Neural crest cell (in vitro differentiated cells): ENCODE results near the gene CPPED1. TPM values are rescaled to one million over a fixed set of nuclear protein-coding genes. Genes with fewer than 3 reads are reported as not detected.
"Not testable (repeated sequence)": the region's sequence is repeated elsewhere in the genome, so short reads cannot be mapped to it uniquely, and the experiment has no call there.

ENCODE experiments used
- DNase-seq: peaks from one replicate; pipeline ENCODE4 v3.0.0; 2021; ENCODE audit warnings: low read depth, mixed read lengths, low spot score
- H3K27ac Mint-ChIP-seq: one replicate; pipeline ENCODE4 v1.8.0; 2021; ENCODE audit warnings: mild to moderate bottlenecking, mixed read lengths; ENCODE audit not compliant: unreplicated experiment
- H3K27me3 Mint-ChIP-seq: 2 replicates; pipeline ENCODE4 v1.8.0; 2021; ENCODE audit warnings: low read depth, mild to moderate bottlenecking, mixed read lengths
- H3K36me3 Mint-ChIP-seq: 2 replicates; pipeline ENCODE4 v1.8.0; 2021; ENCODE audit warnings: low read depth, mild to moderate bottlenecking, mixed read lengths
- H3K4me1 Mint-ChIP-seq: 2 replicates; pipeline ENCODE4 v1.8.0; 2021; ENCODE audit warnings: mixed read lengths
- H3K4me3 Mint-ChIP-seq: one replicate; pipeline ENCODE4 v1.8.0; 2021; ENCODE audit warnings: mild to moderate bottlenecking, mixed read lengths
- H3K9me3 Mint-ChIP-seq: 2 replicates; pipeline ENCODE4 v1.8.0; 2021; ENCODE audit warnings: mixed read lengths
- total RNA-seq: library from RNA; stranded (reverse); gene quantifications from 2 replicates; pipeline ENCODE4 v1.2.1, GENCODE V29; 2021
- TF ChIP-seq, protein P1 (sequence below): fragments of 200-600 bp; sonication (generic); conservative IDR thresholded peaks from 2 replicates; pipeline ENCODE4 v1.5.0; 2021; ENCODE audit warnings: antibody characterized with exemption, mild to moderate bottlenecking

CPPED1 gene
- total RNA-seq, 1 donor from 2014 or later = 6.9 TPM

DNA sequence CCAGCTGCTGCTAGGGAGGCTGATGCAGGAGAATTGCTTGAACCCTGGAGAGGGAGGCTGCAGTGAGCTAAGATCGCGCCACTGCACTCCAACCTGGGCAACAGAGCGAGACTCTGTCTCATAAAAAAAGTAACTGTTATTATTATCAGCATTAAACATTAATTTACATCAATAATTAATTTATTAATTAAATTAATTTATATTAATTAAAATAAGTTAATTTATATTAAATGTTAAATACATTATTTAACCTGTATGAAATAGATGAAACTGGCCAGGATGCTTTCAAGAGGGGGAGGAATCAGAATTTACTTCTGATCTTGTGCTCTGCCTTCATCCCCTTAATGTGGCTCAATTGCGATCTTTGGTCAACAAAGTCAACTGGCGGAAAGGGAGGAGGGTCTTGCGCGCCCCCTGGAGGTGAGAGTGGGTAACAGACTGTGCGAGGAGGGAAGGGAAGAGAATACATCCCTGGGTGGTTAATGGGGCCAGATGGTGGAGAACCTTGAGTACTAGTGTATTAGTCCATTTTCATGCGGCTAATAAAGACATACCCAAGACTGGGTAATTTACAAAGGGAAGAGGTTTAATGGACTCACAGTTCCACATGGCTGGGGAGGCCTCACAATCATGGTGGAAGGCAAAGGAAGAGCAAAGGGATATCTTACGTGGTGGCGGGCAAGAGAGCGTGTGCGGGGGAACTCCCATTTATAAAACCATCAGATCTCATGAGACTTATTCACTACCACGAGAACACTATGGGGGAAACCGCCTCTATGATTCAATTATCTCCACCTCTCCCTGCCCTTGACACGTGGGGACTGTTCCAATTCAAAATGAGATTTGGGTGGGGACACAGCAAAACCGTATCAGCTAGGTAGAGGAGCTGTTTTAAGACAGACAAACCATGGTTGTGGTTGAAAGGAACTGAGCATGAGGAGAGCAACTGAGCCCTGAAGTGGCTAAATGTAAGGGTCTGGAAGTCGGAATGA lies 15.7 kb upstream of the CPPED1 start:
- Mint-ChIP-seq H3K27me3 (peaks cover 3% of the 10 kb centered on the region), H3K27ac (no peak overlapping the region), H3K4me3 (no peak overlapping the region), H3K4me1 (no peaks in the 10 kb centered on the region), H3K9me3 (peaks cover 4% of the 10 kb centered on the region), H3K36me3 (no peaks in the 10 kb centered on the region)
- TF ChIP-seq, protein P1, sequence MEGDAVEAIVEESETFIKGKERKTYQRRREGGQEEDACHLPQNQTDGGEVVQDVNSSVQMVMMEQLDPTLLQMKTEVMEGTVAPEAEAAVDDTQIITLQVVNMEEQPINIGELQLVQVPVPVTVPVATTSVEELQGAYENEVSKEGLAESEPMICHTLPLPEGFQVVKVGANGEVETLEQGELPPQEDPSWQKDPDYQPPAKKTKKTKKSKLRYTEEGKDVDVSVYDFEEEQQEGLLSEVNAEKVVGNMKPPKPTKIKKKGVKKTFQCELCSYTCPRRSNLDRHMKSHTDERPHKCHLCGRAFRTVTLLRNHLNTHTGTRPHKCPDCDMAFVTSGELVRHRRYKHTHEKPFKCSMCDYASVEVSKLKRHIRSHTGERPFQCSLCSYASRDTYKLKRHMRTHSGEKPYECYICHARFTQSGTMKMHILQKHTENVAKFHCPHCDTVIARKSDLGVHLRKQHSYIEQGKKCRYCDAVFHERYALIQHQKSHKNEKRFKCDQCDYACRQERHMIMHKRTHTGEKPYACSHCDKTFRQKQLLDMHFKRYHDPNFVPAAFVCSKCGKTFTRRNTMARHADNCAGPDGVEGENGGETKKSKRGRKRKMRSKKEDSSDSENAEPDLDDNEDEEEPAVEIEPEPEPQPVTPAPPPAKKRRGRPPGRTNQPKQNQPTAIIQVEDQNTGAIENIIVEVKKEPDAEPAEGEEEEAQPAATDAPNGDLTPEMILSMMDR = peak; percentile 82
- peak; percentile 78 for DNase-seq

DNA sequence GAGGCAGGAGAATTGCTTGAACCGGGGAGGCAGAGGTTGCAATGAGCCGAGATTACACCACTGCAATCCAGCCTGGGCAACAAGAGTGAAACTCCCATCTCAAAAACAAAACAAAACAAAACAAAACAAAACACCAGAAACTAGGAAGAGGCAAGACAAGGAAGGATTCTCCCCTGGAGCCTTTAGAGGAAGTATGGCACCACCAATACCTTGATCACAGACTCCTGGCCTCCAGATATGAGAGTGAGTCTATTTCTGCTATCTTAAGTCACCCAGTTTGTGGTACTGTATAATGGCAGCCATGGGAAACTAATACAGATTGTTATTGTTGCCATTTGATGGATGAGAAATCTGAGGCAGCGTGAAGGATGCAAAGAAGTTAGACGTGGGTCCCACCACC lies 14.6 kb upstream of the CPPED1 start:
- DNase-seq = no peak
- Mint-ChIP-seq H3K27ac (no peak overlapping the region), H3K27me3 (peaks cover 3% of the 10 kb centered on the region), H3K4me3 (no peak overlapping the region), H3K36me3 (no peaks in the 10 kb centered on the region), H3K9me3 (peaks cover 4% of the 10 kb centered on the region), H3K4me1 (no peaks in the 10 kb centered on the region)
- TF ChIP-seq, protein P1 = no peak

DNA sequence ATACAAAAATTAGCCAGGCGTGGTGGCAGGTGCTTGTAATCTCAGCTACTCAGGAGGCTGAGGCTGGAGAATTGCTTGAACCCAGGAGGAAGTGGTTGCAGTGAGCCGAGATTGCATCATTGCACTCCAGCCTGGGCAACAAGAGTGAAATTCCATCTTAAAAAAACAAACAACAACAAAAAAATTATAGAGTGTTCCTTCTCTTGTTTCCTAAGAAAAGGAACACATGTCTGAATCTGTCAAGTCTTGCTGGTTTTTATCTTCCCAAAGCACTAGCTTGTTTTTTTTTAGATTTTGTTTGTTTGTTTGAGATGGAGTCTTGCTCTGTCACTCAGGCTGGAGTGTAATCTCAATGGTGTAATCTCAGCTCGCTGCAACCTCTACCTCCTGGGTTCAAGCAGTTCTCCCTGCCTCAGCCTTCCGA lies 13.1 kb upstream of the CPPED1 start:
- not testable (repeated sequence) for H3K36me3 Mint-ChIP-seq, H3K4me1 Mint-ChIP-seq, H3K27ac Mint-ChIP-seq

DNA sequence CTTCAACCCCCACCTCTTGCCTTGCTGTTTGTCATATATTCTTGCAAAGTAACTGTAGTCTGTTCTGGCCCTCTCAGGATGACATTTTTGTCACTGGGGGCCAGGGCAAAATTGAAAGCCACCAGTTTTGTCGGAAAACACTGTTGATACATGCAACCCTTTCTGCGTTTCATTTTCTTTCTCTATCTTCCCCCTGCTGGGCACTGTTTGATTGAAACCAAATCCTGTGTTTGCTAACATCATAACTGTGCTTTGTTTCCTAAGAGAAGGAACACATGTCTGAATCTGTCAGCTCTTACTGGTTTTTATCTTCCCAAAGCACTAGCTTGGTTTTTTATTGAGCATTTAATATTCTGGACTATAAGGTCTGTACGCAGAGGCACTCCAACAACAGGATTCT lies 11.7 kb upstream of the CPPED1 start:
- TF ChIP-seq, protein P1 = no peak
- H3K4me1 Mint-ChIP-seq = no peaks in the 10 kb centered on the region
- H3K27ac Mint-ChIP-seq = no peak overlapping the region

More for the DNA sequence above, 13.1 kb upstream of the CPPED1 start:
- H3K9me3 Mint-ChIP-seq, H3K4me3 Mint-ChIP-seq, DNase-seq, H3K27me3 Mint-ChIP-seq: not testable (repeated sequence)

DNA sequence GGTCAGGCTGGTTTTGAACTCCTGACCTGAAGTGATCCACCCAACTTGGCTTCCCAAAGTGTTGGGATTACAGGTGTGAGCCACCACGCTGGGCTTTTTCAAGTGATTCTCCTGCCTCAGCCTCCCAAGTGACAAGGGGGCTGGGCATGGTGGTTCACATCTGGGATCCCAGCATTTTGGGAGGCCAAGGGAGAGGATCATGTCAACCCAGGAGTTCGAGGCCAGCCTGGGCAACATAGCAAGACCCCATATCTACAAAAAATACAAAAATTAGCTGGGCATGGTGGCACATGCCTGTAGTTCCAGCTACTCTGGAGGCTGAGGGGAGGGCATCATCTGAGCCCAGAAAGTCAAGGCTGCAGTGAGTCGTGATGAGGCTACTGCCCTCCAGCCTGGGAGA lies 10.0 kb upstream of the CPPED1 start:
- H3K27me3 Mint-ChIP-seq, H3K4me1 Mint-ChIP-seq, H3K9me3 Mint-ChIP-seq: not testable (repeated sequence)

More for the DNA sequence above, 11.7 kb upstream of the CPPED1 start:
- Mint-ChIP-seq H3K27me3 (peaks cover under 1% of the 10 kb centered on the region), H3K36me3 (no peaks in the 10 kb centered on the region), H3K9me3 (peaks cover 4% of the 10 kb centered on the region), H3K4me3 (no peak overlapping the region)
- DNase-seq = no peak

DNA sequence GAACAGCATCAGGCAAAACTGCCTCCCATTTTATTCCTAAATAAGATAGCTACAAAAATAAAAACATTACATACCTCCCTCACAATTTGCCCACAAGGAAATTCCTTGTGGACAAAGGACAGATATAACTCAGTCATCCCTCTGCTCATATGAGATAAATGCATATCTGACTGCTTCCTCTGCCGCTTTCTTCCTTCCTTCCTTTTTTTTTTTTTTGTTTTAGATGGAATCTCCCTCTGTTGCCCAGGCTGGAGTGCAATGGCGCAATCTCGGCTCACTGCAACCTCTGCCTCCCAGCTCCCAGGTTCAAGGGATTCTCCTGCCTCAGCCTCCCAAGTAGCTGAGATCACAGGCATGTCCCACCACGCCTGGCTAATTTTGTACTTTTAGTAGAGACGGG lies 9.6 kb upstream of the CPPED1 start:
- not testable (repeated sequence) for H3K4me1 Mint-ChIP-seq, H3K36me3 Mint-ChIP-seq, H3K4me3 Mint-ChIP-seq, H3K9me3 Mint-ChIP-seq, DNase-seq, H3K27ac Mint-ChIP-seq, H3K27me3 Mint-ChIP-seq

More for the DNA sequence above, 10.0 kb upstream of the CPPED1 start:
- not testable (repeated sequence) for H3K27ac Mint-ChIP-seq, H3K36me3 Mint-ChIP-seq, H3K4me3 Mint-ChIP-seq, DNase-seq
